Spleen (tissue), 11 donors: ENCODE data around the gene RARRES2. TPM values are rescaled to one million over a fixed set of nuclear protein-coding genes. Genes with fewer than 3 reads are reported as not detected.

Experiments used
- DNase-seq: peaks from one replicate; pipeline ENCODE4 v3.0.0-alpha.2; 2020
- H3K27ac ChIP-seq, 8 donors: fragments of 200-600 bp; sonication (generic) in 7 of 8; 1 replicate in 4 of 8; 2 replicates in 4 of 8; pipeline versions ENCODE4 v1.5.0 to v1.8.0; 2016 to 2021; ENCODE audit warnings: inconsistent platforms in 4 of 8, mild to moderate bottlenecking in 4 of 8, moderate library complexity in 1 of 8
- H3K27me3 ChIP-seq, 7 donors: fragments of 200-600 bp; sonication (generic) in 6 of 7; replicated peaks in 1 of 7; 1 replicate in 4 of 7; 2 replicates in 3 of 7; pipeline versions ENCODE4 v1.5.0 to v1.8.0; 2016 to 2021; ENCODE audit warnings: inconsistent platforms in 3 of 7, mild to moderate bottlenecking in 1 of 7
- H3K36me3 ChIP-seq, 6 donors: fragments of 200-600 bp; sonication (generic) in 5 of 6; 1 replicate in 4 of 6; 2 replicates in 2 of 6; pipeline versions ENCODE4 v1.5.0 to v1.8.0; 2016 to 2021; ENCODE audit warnings: inconsistent platforms in 2 of 6
- H3K4me1 ChIP-seq, 6 donors: fragments of 200-600 bp; sonication (generic) in 5 of 6; 1 replicate in 3 of 6; 2 replicates in 3 of 6; pipeline versions ENCODE4 v1.5.0 to v1.8.0; 2016 to 2021; ENCODE audit warnings: inconsistent platforms in 3 of 6
- H3K4me3 ChIP-seq, 8 donors: fragments of 200-600 bp; sonication (generic) in 7 of 8; 1 replicate in 4 of 8; 2 replicates in 4 of 8; pipeline versions ENCODE4 v1.5.0 to v1.8.0; 2016 to 2021; ENCODE audit warnings: inconsistent platforms in 4 of 8, mild to moderate bottlenecking in 4 of 8, moderate library complexity in 2 of 8
- H3K9me3 ChIP-seq, 8 donors: fragments of 200-600 bp; sonication (generic) in 7 of 8; 1 replicate in 4 of 8; 2 replicates in 4 of 8; pipeline versions ENCODE4 v1.5.0 to v1.8.0; 2016 to 2021; ENCODE audit warnings: inconsistent platforms in 4 of 8
- CTCF ChIP-seq, 11 experiments: fragments of 200-600 bp in 7 of 11; fragments of 450-650 bp in 4 of 11; sonication (generic) in 4 of 11; IDR thresholded peaks in 8 of 11; conservative IDR thresholded peaks in 3 of 11; 1 replicate in 7 of 11; 2 replicates in 4 of 11; pipeline versions ENCODE4 v1.4.0 to v1.8.0; 2016 to 2021; ENCODE audit warnings: antibody characterized with exemption in 11 of 11, inconsistent platforms in 4 of 11, mild to moderate bottlenecking in 1 of 11
- POLR2A ChIP-seq, 3 donors: fragments of 450-650 bp; IDR thresholded peaks; one replicate each; pipeline ENCODE4 v1.5.1; 2017; ENCODE audit warnings: antibody characterized with exemption in 3 of 3, mild to moderate bottlenecking in 1 of 3
- POLR2AphosphoS5 ChIP-seq, 3 donors: sonication (generic); formaldehyde crosslinking; IDR thresholded peaks; one replicate each; pipeline ENCODE4 v1.5.1; 2017; ENCODE audit warnings: antibody characterized with exemption in 3 of 3
- WGBS, 5 donors: extraction: QIAGEN DNeasy Blood & Tissue Kit in 3 of 5; methylation state at CpG; one replicate each; pipeline versions ENCODE4 v1.1.5 to v1.1.7; 2013 to 2018; 5-methylcytosine and 5-hydroxymethylcytosine counted together
- intact Hi-C: fragments of 100-400 bp; cut with DNase I; formaldehyde crosslinking; loops from one replicate; pipeline ENCODE4 v1.15.0; 2023; ENCODE audit warnings: low total_unique reads
- polyA plus RNA-seq, 3 donors: library from polyadenylated mRNA; stranded (reverse); fragments of 200-250 nt; gene quantifications; one replicate each; pipeline ENCODE4 v1.2.1, GENCODE V29; 2013
- total RNA-seq, 7 donors: library from RNA; depleted of rRNA in 3 of 7; stranded (reverse); fragments of >200 nt in 3 of 7; fragmentation: NEBNext Ultra II Directional in 4 of 7; extraction: Animal tissue kit (Norgen Biotek cat#: 25700) in 4 of 7; gene quantifications; one replicate each; pipeline versions ENCODE4 v1.1.0 to v1.2.1, GENCODE V29; 2016 to 2021
- donor health status: healthy with polysubstance abuse.
- donor health status: DM: no; HTN: no; CAD: no; lungs with moderate emphysema.
- donor health status: DM: no; HTN: no; CAD: no.
- donor health status: Bipolar disorder and iron deficiency.
- donor health status: healthy.
- donor health status: DM: no; HTN: no; CAD: no.
- donor health status: DM: yes; HTN: yes; CAD: no.

Gene RARRES2
- total and polyA plus RNA-seq, 10 donors, result 39.7 to 292 (median 105) TPM

GRCh38 chr7:150332852-150333635, 8.4 kb downstream of the RARRES2 start:
- Histone ChIP-seq H3K36me3 (peaks cover 0 to 69% (median 36%) of the 10 kb centered on the region in 6 donors), H3K9me3 (no peaks in the 10 kb centered on the region), H3K27ac (no peak overlapping the region), H3K4me3 (no peak overlapping the region), H3K4me1 (peaks cover 0 to 12% (median 3%) of the 10 kb centered on the region in 6 donors), H3K27me3 (no peaks in the 10 kb centered on the region)
- intact Hi-C loops, result no loop called here
- DNase-seq, result no peak
- WGBS, 5 donors, result 92 to 95% (median 94%) methylated on average over 18 of the region's 18 CpGs
- TF ChIP-seq POLR2AphosphoS5 (IDR thresholded peaks at IDR 0.05), result no peak
- TF ChIP-seq CTCF (IDR thresholded peaks at IDR 0.05 in 8 of 11, conservative IDR thresholded peaks at IDR 0.05 in 3 of 11), result no peak
- TF ChIP-seq POLR2A (IDR thresholded peaks at IDR 0.05), result no peak

- Histone ChIP-seq H3K36me3 (peaks cover 0 to 80% (median 31%) of the 10 kb centered on the region in 6 donors), H3K4me3 (no peak overlapping the region), H3K27ac (no peak overlapping the region), H3K9me3 (no peaks in the 10 kb centered on the region), H3K27me3 (no peaks in the 10 kb centered on the region), H3K4me1 (peaks cover 0 to 11% (median 2%) of the 10 kb centered on the region in 6 donors)
- intact Hi-C loops, result no loop called here
- DNase-seq, result no peak
- 93 to 100% (median 96%) methylated on average over 3 to 19 of the region's 19 CpGs for WGBS, 5 donors
- TF ChIP-seq CTCF (IDR thresholded peaks at IDR 0.05 in 8 of 11, conservative IDR thresholded peaks at IDR 0.05 in 3 of 11), result no peak
- TF ChIP-seq POLR2AphosphoS5 (IDR thresholded peaks at IDR 0.05), result peak in 1 of 3 donors; percentile 17
- no peak for TF ChIP-seq POLR2A (IDR thresholded peaks at IDR 0.05)
Observed at GRCh38 chr7:150330211-150330885, 11.1 kb downstream of the RARRES2 start.

- H3K27ac ChIP-seq, result no peak overlapping the region
- H3K4me3 ChIP-seq, result no peak overlapping the region
- no peak for DNase-seq
- peaks cover 0 to 15% (median 9%) of the 10 kb centered on the region in 6 donors for H3K4me1 ChIP-seq
- TF ChIP-seq POLR2AphosphoS5 (IDR thresholded peaks at IDR 0.05) (no peak), CTCF (IDR thresholded peaks at IDR 0.05 in 8 of 11, conservative IDR thresholded peaks at IDR 0.05 in 3 of 11) (no peak), POLR2A (IDR thresholded peaks at IDR 0.05) (no peak)
- no peaks in the 10 kb centered on the region for H3K9me3 ChIP-seq
- no peaks in the 10 kb centered on the region for H3K27me3 ChIP-seq
- H3K36me3 ChIP-seq, result peaks cover 0 to 80% (median 32%) of the 10 kb centered on the region in 6 donors
- intact Hi-C loops, result no loop called here
- WGBS, 5 donors, result 80 to 89% (median 87%) methylated on average over 20 to 22 of the region's 22 CpGs
Observed at GRCh38 chr7:150329331-150330120, 11.9 kb downstream of the RARRES2 start.
